ENCODE data around the gene BICRA. TPM values are rescaled to one million over a fixed set of nuclear protein-coding genes. Genes with fewer than 3 reads are reported as not detected.
"Not testable (repeated sequence)": the region's sequence is repeated elsewhere in the genome, so short reads cannot be mapped to it uniquely, and the experiment has no call there.

The BICRA gene
- total and polyA plus RNA-seq, 12 donors = 1.8 to 24.6 (median 9.0) TPM

- Histone ChIP-seq H3K4me1 (replicated peaks in 1 of 2) (peaks cover 26 to 57% of the 10 kb centered on the region in 2 donors), H3K36me3 (replicated peaks in 1 of 2) (no peaks in the 10 kb centered on the region), H3K27me3 (no peaks in the 10 kb centered on the region), H3K27ac (peak overlapping the region; percentile 86 to 99 (median 94)), H3K4me3 (peak overlapping the region in 1 of 4 donors; percentile 22), H3K9me3 (replicated peaks in 1 of 3) (no peaks in the 10 kb centered on the region)
- TF ChIP-seq POLR2A (IDR thresholded peaks at IDR 0.05) = peak in 1 of 2 donors; percentile 65
- no peak for TF ChIP-seq CTCF (IDR thresholded peaks at IDR 0.05)
- peak; percentile 76 to 96 (median 92) for DNase-seq
- intact Hi-C loops (cut with DNase I) = no loop called here
- WGBS, 4 donors = 35 to 58% (median 53%) methylated on average over 12 to 24 of the region's 24 CpGs
Measured at GRCh38 chr19:47663911-47664771, 55.2 kb downstream of the BICRA start.

GRCh38 chr19:47668556-47668955 lies 59.6 kb downstream of the BICRA start:
- 92 to 95% (median 93%) methylated on average over 13 of the region's 13 CpGs for WGBS, 4 donors
- H3K36me3 ChIP-seq (replicated peaks in 1 of 2); H3K9me3 ChIP-seq (replicated peaks in 1 of 3); H3K4me3 ChIP-seq; H3K27ac ChIP-seq; intact Hi-C loops (cut with DNase I); H3K27me3 ChIP-seq; DNase-seq: not testable (repeated sequence)
- H3K4me1 ChIP-seq (replicated peaks in 1 of 2) = peaks cover 15 to 21% of the 10 kb centered on the region in 2 donors

GRCh38 chr19:47670736-47671135 lies 61.8 kb downstream of the BICRA start:
- Histone ChIP-seq H3K27me3 (no peaks in the 10 kb centered on the region), H3K36me3 (replicated peaks in 1 of 2) (peaks cover 0 to 6% of the 10 kb centered on the region in 2 donors), H3K4me3 (no peak overlapping the region), H3K27ac (no peak overlapping the region), H3K9me3 (replicated peaks in 1 of 3) (no peaks in the 10 kb centered on the region), H3K4me1 (replicated peaks in 1 of 2) (peaks cover 0 to 6% of the 10 kb centered on the region in 2 donors)
- WGBS, 4 donors = 95 to 98% (median 98%) methylated on average over 5 to 8 of the region's 8 CpGs
- TF ChIP-seq POLR2A (IDR thresholded peaks at IDR 0.05) (no peak), CTCF (IDR thresholded peaks at IDR 0.05) (no peak)
- DNase-seq = no peak
- intact Hi-C loops (cut with DNase I) = no loop called here

GRCh38 chr19:47671499-47671898 lies 62.6 kb downstream of the BICRA start:
- no peak for TF ChIP-seq CTCF (IDR thresholded peaks at IDR 0.05)
- no peak for TF ChIP-seq POLR2A (IDR thresholded peaks at IDR 0.05)
- H3K9me3 ChIP-seq (replicated peaks in 1 of 3) = no peaks in the 10 kb centered on the region
- 95 to 99% (median 96%) methylated on average over 2 of the region's 2 CpGs for WGBS, 4 donors
- peaks cover 0 to 6% of the 10 kb centered on the region in 2 donors for H3K4me1 ChIP-seq (replicated peaks in 1 of 2)
- H3K36me3 ChIP-seq (replicated peaks in 1 of 2) = peaks cover 0 to 6% of the 10 kb centered on the region in 2 donors
- H3K4me3 ChIP-seq = no peak overlapping the region
- H3K27ac ChIP-seq = no peak overlapping the region
- H3K27me3 ChIP-seq = no peaks in the 10 kb centered on the region
- intact Hi-C loops (cut with DNase I) = no loop called here
- no peak for DNase-seq

Data from adrenal gland (tissue), 12 donors.